HG02678 (cell line): Measurements from ENCODE around the gene TCEAL3.
"Not testable (repeated sequence)": the region's sequence is repeated elsewhere in the genome, so short reads cannot be mapped to it uniquely, and the experiment has no call there.

Source experiments
- ATAC-seq: cut with Tn5 transposase; IDR thresholded peaks from one replicate; pipeline ENCODE4 v1.9.1; 2021; ENCODE audit warnings: mild to moderate bottlenecking, moderate library complexity; ENCODE audit not compliant: unreplicated experiment

Gene TCEAL3

GRCh38 chrX:103624111-103624510 lies 16.3 kb downstream of the TCEAL3 start:
- no peak for ATAC-seq

GRCh38 chrX:103626855-103627254 lies 19.1 kb downstream of the TCEAL3 start:
- no peak for ATAC-seq

DNA sequence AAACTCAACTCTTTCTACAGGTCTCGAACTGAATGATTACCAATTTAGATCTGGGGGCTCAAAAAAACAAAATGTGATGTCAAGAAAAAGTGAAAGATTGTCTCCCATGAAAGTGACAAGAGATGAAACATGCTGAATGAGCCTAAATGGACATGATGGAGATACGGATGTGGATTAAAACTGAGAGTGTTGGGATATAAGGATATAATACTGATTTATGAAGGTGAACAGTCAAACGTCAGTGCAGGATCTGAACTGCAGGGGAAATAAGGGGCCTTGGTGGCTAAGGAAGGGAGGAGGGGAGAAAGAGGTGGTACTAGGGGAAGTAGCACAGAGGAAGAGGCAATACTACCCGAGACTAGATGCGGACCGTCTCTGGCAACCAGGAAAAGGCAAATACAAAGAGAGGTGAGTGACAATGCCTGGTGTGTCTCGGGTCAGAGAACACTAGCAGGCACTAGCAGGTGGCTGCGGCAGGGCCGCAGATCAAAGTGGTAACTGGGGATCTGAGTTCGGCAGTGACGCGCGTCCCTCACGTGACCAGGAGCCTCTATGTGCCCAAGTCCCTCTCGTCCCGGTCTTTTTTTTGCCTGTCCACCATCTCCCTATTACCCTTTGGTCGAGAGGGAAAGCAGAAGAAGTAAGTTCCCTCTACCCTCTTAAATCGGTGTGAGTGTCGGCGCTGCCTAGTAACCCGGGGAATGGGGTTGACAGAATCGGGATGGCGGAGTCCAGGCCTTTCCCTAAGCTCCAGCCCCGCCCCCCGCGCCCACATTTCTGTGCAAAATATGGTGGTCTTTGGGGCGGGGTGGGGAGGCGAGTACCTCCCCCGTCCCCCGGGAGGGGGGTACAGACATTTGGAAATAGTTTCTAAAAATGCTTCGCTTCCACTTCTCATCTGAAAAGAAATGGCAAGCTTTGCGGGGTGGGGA lies 20.9 kb downstream of the TCEAL3 start, which contains the start of gene TCEAL1:
Gene TCEAL1 (plus strand): TSS at position 590 of the 932 bp plus-strand sequence. CDS start 942 bp downstream, outside the sequence.
- ATAC-seq: peak; percentile 74

GRCh38 chrX:103629318-103630170 lies 21.8 kb downstream of the TCEAL3 start:
- ATAC-seq: peak; percentile 39

GRCh38 chrX:103630171-103630511 lies 22.4 kb downstream of the TCEAL3 start:
- no peak for ATAC-seq

DNA sequence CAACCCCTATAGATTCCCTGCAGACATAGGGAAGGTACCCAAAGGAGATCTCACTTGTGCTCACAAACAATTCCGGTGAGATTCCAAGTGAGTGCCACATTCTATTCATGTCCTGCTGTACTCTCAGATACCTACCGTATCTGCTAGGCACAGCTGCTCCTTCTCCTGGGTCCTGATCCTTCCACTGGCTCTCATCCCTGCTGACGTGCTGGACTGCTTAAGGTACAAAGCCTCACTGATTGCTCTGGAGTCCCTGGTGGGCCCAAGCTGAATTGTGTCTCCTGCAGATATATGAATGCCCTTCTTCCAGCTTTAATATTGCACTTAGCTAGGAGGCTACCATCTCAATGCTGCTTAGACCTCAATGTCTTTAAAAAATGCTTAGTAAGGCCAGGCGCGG lies 23.4 kb downstream of the TCEAL3 start:
- ATAC-seq: no peak

GRCh38 chrX:103635436-103635835 lies 27.7 kb downstream of the TCEAL3 start:
- ATAC-seq: no peak

DNA sequence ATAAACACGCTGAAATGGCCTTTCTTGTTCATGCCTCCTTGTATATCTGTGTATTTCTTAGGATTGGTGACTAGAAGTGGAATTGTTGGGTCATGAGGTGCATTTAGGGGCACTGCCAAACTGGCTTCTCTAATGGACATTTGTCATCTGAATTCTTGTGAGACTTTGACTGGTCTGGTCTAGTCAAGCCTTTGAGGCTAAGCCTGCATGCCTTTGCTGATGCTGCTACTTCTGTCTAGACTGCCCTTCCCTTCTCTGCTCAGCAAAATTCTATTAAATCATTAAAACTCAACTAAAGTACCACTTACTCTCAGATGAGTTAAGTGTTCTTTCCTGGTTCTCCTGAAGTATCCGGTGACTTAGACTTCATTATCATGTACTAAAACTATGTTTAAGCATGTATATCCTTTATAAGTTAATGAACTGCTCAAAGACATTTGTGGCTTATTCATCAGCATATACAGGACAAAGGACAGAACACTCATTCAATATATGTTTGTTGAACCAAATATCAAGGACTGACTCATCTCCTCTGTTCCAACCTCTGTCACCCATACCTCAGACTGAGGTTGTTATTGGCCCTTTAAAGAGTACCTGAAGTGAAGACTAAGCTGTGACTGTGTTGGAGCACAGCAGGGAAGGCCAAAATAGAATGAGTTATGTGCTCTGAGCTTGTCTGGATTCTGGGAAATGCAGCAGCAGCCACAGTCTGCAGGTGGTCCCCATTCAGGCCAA lies 30.0 kb downstream of the TCEAL3 start:
- no peak for ATAC-seq

DNA sequence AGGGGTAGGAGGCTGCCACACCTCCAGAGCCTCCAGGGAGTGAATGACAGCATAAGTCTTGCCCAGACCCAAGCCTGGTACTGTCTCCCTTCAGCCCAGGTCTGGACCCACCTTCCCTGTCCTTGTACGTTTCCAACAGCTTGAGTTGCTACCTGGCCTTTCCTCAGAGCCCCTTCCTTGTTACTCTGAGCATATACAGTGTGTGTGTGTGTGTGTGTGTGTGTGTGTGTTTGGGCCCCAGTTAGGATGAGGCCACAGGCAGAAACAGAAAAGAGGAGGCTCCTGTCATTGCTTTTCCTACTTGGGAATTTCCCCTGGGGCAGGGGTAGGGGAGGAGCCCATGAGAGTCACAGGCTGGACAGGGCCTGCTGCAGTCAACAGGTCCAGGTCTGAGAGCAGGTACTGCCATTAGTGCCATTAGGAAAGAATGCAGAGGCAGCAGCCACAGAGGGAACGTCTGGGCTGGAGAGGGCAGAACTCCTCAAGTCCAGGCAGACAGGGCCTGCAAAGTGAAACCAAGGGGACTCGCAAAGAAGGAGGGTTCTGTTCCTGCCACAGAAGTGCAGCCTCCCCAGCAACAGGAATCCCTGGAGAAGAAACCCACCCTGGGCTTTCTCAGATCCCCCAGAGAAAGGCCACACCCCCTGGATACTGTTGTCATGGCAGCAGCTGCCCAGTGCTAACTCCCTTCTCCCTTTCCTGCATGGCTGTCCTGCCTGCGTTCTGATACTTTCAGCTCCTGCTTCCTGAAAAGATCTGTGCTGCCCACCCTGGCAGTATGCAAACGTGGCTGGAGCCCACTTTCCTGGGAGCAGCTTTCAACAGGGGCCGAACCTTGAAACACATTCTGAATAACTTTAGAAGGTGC lies 30.9 kb downstream of the TCEAL3 start:
- not testable (repeated sequence) for ATAC-seq

DNA sequence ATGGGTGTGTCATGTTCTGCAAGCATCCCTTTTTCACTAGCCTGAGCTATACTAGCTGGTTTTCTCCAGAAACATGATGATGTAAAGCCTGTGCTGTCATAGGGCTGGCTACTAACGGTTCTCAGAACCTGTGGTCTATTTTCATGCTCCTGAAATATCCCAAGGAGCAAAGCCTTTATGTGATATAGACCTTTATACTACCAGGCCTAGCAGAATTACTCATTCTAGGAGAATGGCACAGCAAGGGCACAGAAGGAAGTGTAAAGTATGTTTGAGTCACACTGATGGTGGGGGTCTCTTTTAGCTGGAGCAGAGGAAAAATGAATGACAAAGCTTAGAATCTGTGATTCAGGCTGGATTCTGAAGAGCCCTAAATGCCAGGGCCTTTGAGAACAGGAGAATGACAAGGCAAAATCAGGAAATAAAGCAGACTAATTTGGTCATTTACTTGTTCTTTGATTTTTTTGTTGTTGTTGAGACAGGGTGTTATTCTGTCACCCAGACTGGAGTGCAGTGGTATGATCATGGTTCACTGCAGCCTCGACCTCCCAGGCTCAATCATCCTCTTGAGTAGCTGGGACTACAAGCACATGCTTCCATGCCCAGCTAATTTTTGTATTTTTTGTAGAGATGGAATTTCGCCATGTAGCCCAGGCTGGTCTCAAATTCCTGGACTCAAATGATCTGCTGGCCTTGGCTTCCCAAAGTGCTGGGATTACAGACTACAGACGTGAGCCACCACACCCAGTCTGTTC lies 32.8 kb downstream of the TCEAL3 start:
- no peak for ATAC-seq

DNA sequence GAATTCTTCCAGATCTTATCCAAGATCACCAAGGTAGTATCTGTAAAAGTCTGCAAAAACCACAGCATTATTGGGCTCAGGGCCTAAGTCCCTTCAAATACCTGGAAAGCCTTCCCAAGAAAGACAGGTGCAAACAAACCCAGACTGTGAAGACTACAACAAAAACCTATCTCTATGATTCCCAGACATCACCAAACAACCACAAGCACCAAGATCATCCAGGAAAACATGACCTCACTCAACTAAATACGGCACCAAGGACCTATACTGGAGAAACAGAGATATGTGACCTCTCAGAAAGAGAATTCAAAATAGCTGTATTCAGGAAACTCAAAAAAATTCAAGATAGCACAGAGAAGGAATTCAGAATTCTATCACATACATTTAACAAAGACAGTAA lies 36.4 kb downstream of the TCEAL3 start:
- ATAC-seq: no peak

DNA sequence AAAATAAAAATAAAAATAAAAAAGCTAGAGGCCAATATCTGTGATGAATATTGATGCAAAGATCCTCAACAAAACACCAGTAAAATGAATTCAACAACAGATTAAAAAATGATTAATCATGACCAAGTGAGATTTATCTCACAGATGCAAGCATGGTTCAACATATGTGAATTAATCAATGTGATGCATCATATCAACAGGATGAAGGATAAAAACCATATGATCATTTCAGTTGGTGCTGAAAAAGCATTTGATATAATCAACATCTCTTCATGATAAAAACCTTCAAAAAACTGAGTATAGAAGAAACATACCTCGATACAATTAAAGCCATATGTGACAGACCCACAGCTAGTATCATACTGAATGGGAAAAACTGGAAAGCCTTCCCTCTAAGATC lies 39.9 kb downstream of the TCEAL3 start:
- ATAC-seq: no peak

GRCh38 chrX:103651151-103651773 lies 43.5 kb downstream of the TCEAL3 start:
- no peak for ATAC-seq

DNA sequence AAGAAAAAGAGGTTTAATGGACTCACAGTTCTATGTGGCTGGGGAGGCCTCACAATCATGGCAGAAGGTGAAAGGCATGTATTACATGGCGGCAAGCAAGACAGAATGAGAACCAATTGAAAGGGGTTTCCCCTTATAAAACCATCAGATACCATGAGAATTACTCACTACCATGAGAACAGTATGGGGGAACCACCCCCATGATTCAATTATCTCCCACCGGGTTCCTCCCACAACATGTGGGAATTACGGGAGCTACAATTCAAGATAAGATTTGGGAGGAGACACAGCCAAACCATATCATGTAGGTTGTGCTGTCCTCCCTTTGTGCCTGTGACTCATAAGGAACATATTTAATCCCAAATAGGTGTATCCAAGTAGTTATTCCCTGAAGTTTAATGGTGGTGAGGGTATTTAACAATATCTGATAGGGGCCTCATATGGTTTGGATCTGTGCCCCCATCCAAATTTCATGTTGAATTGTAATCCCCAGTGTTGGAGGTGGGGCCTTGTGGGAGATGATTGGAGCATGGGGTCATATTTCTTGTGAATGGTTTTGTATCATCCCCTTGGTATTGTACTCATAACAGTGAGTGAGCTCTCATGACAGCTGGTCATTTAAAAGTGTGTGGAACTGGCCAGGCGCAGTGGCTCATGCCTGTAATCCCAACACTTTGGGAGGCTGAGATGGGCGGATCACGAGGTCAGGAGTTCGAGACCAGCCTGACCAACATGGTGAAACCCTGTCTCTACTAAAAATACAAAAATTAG lies 47.7 kb downstream of the TCEAL3 start:
- not testable (repeated sequence) for ATAC-seq

DNA sequence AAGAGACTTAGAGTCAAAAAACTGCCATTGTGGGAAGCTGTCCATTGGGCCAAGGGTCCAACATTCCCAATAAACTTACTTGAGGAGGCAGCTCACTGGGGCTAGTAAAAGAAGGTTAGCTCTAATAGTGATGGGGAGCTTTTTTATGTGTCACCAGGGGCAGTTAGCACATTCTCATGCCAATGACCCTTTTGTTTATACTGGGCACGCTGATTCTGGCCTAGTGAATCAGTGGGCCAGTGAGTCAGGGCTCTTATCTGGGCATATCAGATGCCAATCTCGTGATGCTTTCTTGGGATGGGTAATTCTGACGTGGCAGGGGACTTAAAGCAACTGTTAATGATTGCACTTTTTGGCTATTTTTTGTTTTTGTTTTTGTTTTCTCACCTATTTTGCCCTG lies 48.9 kb downstream of the TCEAL3 start:
- no peak for ATAC-seq

GRCh38 chrX:103657066-103657465 lies 49.3 kb downstream of the TCEAL3 start:
- not testable (repeated sequence) for ATAC-seq

DNA sequence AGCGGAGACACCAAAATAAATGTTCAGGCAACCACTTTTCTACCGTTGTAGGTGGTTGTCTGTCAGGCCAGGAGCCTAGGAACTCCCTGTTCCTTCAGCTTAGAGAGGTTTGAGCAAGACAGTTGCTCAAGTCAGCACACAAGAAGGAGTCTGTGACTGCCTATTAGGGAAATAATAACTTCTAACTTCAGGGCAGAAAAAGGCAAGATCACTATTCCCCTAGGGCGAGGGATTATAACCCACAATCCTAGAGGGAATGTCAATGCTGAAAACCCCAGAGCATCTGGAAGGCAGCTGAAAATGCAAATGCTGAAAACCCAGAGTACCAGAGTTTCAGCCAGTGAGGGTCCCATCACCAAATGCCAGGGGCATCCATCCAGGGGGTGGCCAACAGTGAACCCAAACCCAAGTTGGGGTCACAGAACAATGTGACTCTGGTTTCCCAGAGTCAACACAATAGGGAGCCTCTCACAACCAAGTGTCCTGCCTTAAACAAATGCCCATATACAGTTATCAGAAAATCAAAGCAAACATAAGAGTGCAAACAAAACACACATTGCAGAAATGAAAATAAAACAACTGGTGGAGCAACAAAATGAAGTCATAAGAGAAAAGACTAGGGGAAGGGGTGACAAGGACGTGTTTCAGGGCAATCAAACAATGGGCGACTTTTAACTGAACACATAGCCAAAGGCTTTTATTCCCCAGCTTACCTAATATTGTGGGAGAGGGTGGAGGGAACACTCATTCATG lies 51.1 kb downstream of the TCEAL3 start:
- no peak for ATAC-seq
